ENCODE results near the gene RABGAP1.
A peak's percentile ranks its signal among the peaks of the same experiment; 100 is the strongest.

The RABGAP1 gene

GRCh38 chr9:123035791-123036190 is 95.0 kb downstream of the RABGAP1 start:
- peaks cover 18% of the 10 kb centered on the region for H3K36me3 Mint-ChIP-seq
- no peak overlapping the region for H3K4me3 Mint-ChIP-seq
- H3K27ac Mint-ChIP-seq: no peak overlapping the region
- DNase-seq (ENCODE audit: low spot score in 2 of 2) (no peak), ATAC-seq (ENCODE audit: low read depth) (no peak)
- no peaks in the 10 kb centered on the region for H3K4me1 Mint-ChIP-seq
- H3K27me3 Mint-ChIP-seq: no peaks in the 10 kb centered on the region
- H3K9me3 Mint-ChIP-seq: no peaks in the 10 kb centered on the region

- ATAC-seq (ENCODE audit: low read depth) (no peak), DNase-seq (ENCODE audit: low spot score in 2 of 2) (no peak)
- no peaks in the 10 kb centered on the region for H3K9me3 Mint-ChIP-seq
- no peak overlapping the region for H3K4me3 Mint-ChIP-seq
- H3K27ac Mint-ChIP-seq: no peak overlapping the region
- peaks cover 21% of the 10 kb centered on the region for H3K36me3 Mint-ChIP-seq
- no peaks in the 10 kb centered on the region for H3K27me3 Mint-ChIP-seq
- no peaks in the 10 kb centered on the region for H3K4me1 Mint-ChIP-seq
Observed at GRCh38 chr9:123036893-123037545, 96.2 kb downstream of the RABGAP1 start.

DNA sequence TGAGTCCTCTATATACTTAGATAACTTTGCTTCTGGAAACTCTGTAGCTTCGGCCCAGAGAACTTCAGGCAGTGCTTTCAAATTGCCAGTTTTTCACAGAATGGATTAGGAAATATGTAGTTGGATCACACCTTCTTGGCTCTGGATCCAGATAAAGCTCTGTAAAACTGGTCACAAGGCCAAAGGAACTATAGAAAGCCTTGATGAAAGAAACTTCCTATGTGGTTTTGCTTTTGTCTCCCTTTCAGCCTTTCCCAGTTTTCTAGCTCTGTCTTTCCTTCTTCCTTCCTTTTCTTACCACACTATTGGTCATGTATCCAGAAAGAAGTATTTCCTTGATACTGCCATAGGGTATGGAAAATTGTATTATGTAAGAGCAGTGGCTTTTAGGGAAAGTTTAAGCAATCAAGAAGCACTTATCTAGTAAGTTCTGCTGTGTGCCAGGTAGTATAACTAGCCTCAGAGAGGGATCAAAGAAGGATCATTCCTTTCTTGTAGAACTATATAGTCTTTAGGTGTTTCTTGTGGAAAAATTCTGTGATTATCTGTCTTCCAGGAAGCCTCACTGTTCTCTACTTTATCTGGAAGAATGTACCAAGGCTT is 98.9 kb downstream of the RABGAP1 start:
- Mint-ChIP-seq H3K4me3 (no peak overlapping the region), H3K27ac (no peak overlapping the region), H3K9me3 (peaks cover 8% of the 10 kb centered on the region), H3K27me3 (no peaks in the 10 kb centered on the region), H3K36me3 (peaks cover 32% of the 10 kb centered on the region), H3K4me1 (peaks cover 4% of the 10 kb centered on the region)
- ATAC-seq (ENCODE audit: low read depth): no peak
- DNase-seq (ENCODE audit: low spot score in 2 of 2): no peak

DNA sequence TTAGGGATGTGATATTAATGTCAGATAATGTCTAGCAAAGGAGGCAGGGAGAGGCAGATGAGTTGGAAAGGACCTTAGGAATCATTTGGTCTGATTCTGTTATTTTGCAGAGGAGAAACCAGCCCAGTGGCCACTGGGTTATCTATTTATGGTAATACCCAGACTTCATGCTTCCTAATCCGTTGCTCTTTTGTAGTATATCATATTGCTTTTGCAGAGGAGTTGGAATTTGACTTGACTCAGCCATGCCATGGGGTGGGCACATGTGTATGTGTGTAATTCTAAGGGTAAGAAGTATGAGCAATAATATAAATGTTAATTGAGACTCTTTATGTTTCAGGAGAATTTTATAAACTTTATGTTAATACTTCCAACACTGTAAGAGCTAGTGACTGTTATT is 100.0 kb downstream of the RABGAP1 start:
- Mint-ChIP-seq H3K4me3 (no peak overlapping the region), H3K9me3 (peaks cover 8% of the 10 kb centered on the region), H3K4me1 (peaks cover 4% of the 10 kb centered on the region), H3K27ac (no peak overlapping the region), H3K36me3 (peaks cover 27% of the 10 kb centered on the region), H3K27me3 (no peaks in the 10 kb centered on the region)
- DNase-seq (ENCODE audit: low spot score in 2 of 2) (no peak), ATAC-seq (ENCODE audit: low read depth) (no peak)

- Mint-ChIP-seq H3K4me3 (no peak overlapping the region), H3K4me1 (peaks cover 5% of the 10 kb centered on the region), H3K27ac (no peak overlapping the region), H3K9me3 (peaks cover 8% of the 10 kb centered on the region), H3K27me3 (no peaks in the 10 kb centered on the region), H3K36me3 (peaks cover 28% of the 10 kb centered on the region)
- ATAC-seq (ENCODE audit: low read depth): no peak
- no peak for DNase-seq (ENCODE audit: low spot score in 2 of 2)
Observed at GRCh38 chr9:123041489-123041888, 100.7 kb downstream of the RABGAP1 start.

DNA sequence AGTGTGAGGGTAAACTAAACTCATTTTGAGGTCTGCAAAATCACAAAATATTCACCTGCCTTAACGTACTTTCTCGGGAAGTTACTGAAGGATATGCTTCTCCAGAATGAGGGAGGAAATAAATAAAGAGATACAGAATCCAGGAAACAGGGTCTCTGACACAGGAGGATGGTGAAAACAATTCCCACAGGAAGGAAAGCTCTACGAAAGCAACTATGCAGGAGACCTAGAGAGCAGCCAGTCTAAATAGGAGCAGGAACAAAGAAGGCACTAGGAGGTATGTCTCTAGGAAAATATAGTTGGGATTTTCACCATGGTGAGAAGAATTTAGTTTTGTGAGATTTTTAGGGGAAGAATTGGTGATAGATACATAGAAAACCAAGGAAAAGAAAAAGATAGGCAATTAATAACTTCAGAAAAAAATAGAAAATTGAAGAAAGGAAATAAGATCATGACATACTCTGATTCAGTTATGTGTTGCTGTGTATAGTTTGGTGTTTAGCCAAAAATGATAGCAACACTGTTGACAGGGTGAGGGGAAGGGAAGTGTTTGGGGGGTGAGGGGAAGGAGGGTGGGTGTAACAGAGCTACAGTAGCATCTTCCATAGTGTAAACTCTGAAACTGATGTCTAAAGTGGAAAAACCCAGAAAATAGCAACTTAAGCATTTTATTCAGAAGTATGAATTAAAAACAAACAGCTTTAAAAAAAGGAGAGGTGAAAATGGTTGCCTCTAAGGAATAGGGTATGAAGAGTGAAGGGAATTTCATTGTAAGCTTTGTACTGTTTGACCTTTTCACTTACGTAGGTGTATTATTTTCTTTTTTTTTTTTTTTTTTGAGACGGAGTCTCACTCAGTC is 102.5 kb downstream of the RABGAP1 start:
- ATAC-seq (ENCODE audit: low read depth) (no peak), DNase-seq (ENCODE audit: low spot score in 2 of 2) (no peak)
- peaks cover 8% of the 10 kb centered on the region for H3K9me3 Mint-ChIP-seq
- no peaks in the 10 kb centered on the region for H3K27me3 Mint-ChIP-seq
- peaks cover 24% of the 10 kb centered on the region for H3K36me3 Mint-ChIP-seq
- no peak overlapping the region for H3K27ac Mint-ChIP-seq
- no peak overlapping the region for H3K4me3 Mint-ChIP-seq
- H3K4me1 Mint-ChIP-seq: peaks cover 5% of the 10 kb centered on the region

DNA sequence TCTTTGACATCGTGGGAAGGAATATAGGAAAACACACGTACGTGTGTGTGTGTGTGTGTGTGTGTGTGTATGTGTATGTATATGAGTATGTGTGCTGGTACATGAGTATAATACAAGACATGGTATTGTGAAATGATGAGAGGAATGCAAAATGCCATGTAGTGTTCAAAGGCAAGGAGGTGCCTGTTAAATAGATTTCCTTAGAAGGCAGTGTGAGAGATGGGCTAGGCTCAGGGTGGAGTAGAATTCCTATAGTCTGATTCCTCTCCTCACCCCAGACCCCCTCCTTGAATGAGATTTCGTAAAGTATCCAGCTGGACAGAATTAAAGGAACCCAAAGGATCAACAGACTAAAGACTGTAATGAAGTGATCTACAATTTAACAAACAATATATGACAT is 103.8 kb downstream of the RABGAP1 start:
- Mint-ChIP-seq H3K27me3 (no peaks in the 10 kb centered on the region), H3K36me3 (peaks cover 26% of the 10 kb centered on the region), H3K4me1 (peaks cover 5% of the 10 kb centered on the region), H3K9me3 (peaks cover 8% of the 10 kb centered on the region), H3K27ac (no peak overlapping the region), H3K4me3 (no peak overlapping the region)
- DNase-seq (ENCODE audit: low spot score in 2 of 2) (no peak), ATAC-seq (ENCODE audit: low read depth) (no peak)

DNA sequence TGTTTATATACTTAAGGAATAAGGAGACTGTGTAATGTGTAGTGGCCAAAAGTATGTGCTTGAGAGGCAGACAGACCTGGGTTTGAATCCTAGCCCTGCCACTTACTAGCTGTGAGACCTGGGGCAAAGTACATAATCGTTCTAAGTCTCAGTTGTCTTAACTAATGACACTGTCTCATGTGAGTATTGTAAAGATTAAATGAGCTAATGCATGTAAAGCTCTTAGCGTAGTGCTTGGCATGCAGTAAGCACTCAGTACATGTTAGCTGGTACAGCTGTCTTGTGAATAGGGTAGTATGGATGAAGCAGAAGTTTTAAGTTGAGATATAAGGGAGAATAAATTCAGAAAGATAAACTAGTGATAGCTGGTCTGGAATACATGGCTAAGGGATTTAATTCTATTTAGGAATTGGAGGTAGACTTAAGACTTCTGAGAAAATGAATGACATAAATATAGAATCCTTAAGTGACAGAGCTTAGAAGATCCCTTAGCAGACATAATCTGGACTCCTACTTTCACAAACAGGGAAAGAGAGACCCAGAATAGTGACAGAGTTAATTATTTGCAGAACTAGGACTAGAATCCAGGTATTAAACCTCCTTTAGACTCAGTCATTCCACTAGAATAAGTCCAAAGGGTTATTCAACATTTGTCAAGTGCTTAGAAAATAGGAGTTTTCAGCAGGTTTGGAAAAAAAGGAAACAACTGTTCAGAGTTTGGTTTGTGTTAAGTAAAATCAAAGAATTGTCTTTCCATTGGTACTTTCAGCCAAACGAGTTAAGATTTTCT is 105.8 kb downstream of the RABGAP1 start:
- peaks cover 24% of the 10 kb centered on the region for H3K36me3 Mint-ChIP-seq
- DNase-seq (ENCODE audit: low spot score in 2 of 2): no peak
- H3K9me3 Mint-ChIP-seq: peaks cover 8% of the 10 kb centered on the region
- ATAC-seq (ENCODE audit: low read depth): no peak
- H3K27ac Mint-ChIP-seq: no peak overlapping the region
- H3K4me1 Mint-ChIP-seq: peaks cover 5% of the 10 kb centered on the region
- no peaks in the 10 kb centered on the region for H3K27me3 Mint-ChIP-seq
- H3K4me3 Mint-ChIP-seq: no peak overlapping the region

GRCh38 chr9:123048748-123049147 is 107.9 kb downstream of the RABGAP1 start:
- Mint-ChIP-seq H3K4me3 (no peak overlapping the region), H3K9me3 (no peaks in the 10 kb centered on the region), H3K36me3 (peaks cover 8% of the 10 kb centered on the region), H3K4me1 (peaks cover 5% of the 10 kb centered on the region), H3K27ac (no peak overlapping the region), H3K27me3 (no peaks in the 10 kb centered on the region)
- DNase-seq (ENCODE audit: low spot score in 2 of 2) (no peak), ATAC-seq (ENCODE audit: low read depth) (no peak)

- H3K27me3 Mint-ChIP-seq: no peaks in the 10 kb centered on the region
- H3K27ac Mint-ChIP-seq: no peak overlapping the region
- H3K36me3 Mint-ChIP-seq: peaks cover 5% of the 10 kb centered on the region
- H3K4me3 Mint-ChIP-seq: no peak overlapping the region
- ATAC-seq (ENCODE audit: low read depth) (no peak), DNase-seq (ENCODE audit: low spot score in 2 of 2) (no peak)
- H3K9me3 Mint-ChIP-seq: no peaks in the 10 kb centered on the region
- H3K4me1 Mint-ChIP-seq: peaks cover 2% of the 10 kb centered on the region
Observed at GRCh38 chr9:123049589-123050222, 108.9 kb downstream of the RABGAP1 start.

- no peak overlapping the region for H3K4me3 Mint-ChIP-seq
- no peak overlapping the region for H3K27ac Mint-ChIP-seq
- peaks cover 6% of the 10 kb centered on the region for H3K36me3 Mint-ChIP-seq
- H3K9me3 Mint-ChIP-seq: no peaks in the 10 kb centered on the region
- ATAC-seq (ENCODE audit: low read depth): no peak
- H3K27me3 Mint-ChIP-seq: no peaks in the 10 kb centered on the region
- H3K4me1 Mint-ChIP-seq: no peaks in the 10 kb centered on the region
- no peak for DNase-seq (ENCODE audit: low spot score in 2 of 2)
Observed at GRCh38 chr9:123053046-123053445, 112.2 kb downstream of the RABGAP1 start.

- no peak overlapping the region for H3K27ac Mint-ChIP-seq
- no peaks in the 10 kb centered on the region for H3K27me3 Mint-ChIP-seq
- H3K4me1 Mint-ChIP-seq: no peaks in the 10 kb centered on the region
- ATAC-seq (ENCODE audit: low read depth): no peak
- H3K36me3 Mint-ChIP-seq: peaks cover 6% of the 10 kb centered on the region
- H3K4me3 Mint-ChIP-seq: no peak overlapping the region
- no peak for DNase-seq (ENCODE audit: low spot score in 2 of 2)
- H3K9me3 Mint-ChIP-seq: no peaks in the 10 kb centered on the region
Observed at GRCh38 chr9:123053711-123054110, 112.9 kb downstream of the RABGAP1 start.

GRCh38 chr9:123058834-123059233 is 118.0 kb downstream of the RABGAP1 start:
- Mint-ChIP-seq H3K9me3 (no peaks in the 10 kb centered on the region), H3K4me3 (no peak overlapping the region), H3K27ac (peak overlapping the region; percentile 32), H3K4me1 (no peaks in the 10 kb centered on the region), H3K36me3 (peaks cover 6% of the 10 kb centered on the region), H3K27me3 (no peaks in the 10 kb centered on the region)
- ATAC-seq (ENCODE audit: low read depth) (no peak), DNase-seq (ENCODE audit: low spot score in 2 of 2) (no peak)

Measured in memory B cell (primary cell).